ENCODE results near the gene PLXDC2. TPM values are rescaled to one million over a fixed set of nuclear protein-coding genes. Genes with fewer than 3 reads are reported as not detected.

The PLXDC2 gene
- total RNA-seq, 1 donor from 2014 or later: 73.1 TPM

DNA sequence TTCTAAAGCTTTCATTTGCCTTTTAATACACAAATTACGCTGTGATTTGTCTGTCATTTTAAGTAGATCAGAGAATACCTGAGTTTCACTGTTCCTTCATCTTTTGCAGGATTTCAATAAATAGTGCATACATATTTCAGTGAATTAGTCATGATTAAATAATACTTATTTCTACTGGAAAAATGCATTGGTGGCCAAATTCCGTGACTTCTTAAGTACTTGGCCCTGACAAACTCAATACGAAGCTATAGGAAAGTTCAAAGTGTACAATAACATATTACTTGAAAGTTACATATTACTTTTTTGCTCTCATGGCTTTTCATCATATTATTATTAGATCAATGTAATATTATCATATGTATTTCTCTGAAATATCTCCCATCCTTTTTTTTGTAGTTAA is 16.1 kb upstream of the PLXDC2 start:
- TF ChIP-seq, protein P1, sequence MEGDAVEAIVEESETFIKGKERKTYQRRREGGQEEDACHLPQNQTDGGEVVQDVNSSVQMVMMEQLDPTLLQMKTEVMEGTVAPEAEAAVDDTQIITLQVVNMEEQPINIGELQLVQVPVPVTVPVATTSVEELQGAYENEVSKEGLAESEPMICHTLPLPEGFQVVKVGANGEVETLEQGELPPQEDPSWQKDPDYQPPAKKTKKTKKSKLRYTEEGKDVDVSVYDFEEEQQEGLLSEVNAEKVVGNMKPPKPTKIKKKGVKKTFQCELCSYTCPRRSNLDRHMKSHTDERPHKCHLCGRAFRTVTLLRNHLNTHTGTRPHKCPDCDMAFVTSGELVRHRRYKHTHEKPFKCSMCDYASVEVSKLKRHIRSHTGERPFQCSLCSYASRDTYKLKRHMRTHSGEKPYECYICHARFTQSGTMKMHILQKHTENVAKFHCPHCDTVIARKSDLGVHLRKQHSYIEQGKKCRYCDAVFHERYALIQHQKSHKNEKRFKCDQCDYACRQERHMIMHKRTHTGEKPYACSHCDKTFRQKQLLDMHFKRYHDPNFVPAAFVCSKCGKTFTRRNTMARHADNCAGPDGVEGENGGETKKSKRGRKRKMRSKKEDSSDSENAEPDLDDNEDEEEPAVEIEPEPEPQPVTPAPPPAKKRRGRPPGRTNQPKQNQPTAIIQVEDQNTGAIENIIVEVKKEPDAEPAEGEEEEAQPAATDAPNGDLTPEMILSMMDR (IDR thresholded peaks at IDR 0.05; ENCODE audit: unreplicated experiment): no peak
- no peak overlapping the region for H3K27ac Mint-ChIP-seq (ENCODE audit: unreplicated experiment)
- peaks cover 2% of the 10 kb centered on the region for H3K27me3 Mint-ChIP-seq (ENCODE audit: unreplicated experiment)
- H3K4me3 Mint-ChIP-seq (ENCODE audit: unreplicated experiment): no peak overlapping the region
- no peak for DNase-seq (ENCODE audit: low spot score)
- H3K36me3 Mint-ChIP-seq (ENCODE audit: low read depth, unreplicated experiment): no peaks in the 10 kb centered on the region
- no peaks in the 10 kb centered on the region for H3K9me3 Mint-ChIP-seq (ENCODE audit: unreplicated experiment)
- H3K4me1 Mint-ChIP-seq (ENCODE audit: unreplicated experiment): no peaks in the 10 kb centered on the region

- DNase-seq (ENCODE audit: low spot score): no peak
- peaks cover 2% of the 10 kb centered on the region for H3K27me3 Mint-ChIP-seq (ENCODE audit: unreplicated experiment)
- H3K4me1 Mint-ChIP-seq (ENCODE audit: unreplicated experiment): no peaks in the 10 kb centered on the region
- TF ChIP-seq, protein P1 (IDR thresholded peaks at IDR 0.05; ENCODE audit: unreplicated experiment): no peak
- H3K9me3 Mint-ChIP-seq (ENCODE audit: unreplicated experiment): no peaks in the 10 kb centered on the region
- H3K4me3 Mint-ChIP-seq (ENCODE audit: unreplicated experiment): no peak overlapping the region
- no peaks in the 10 kb centered on the region for H3K36me3 Mint-ChIP-seq (ENCODE audit: low read depth, unreplicated experiment)
- H3K27ac Mint-ChIP-seq (ENCODE audit: unreplicated experiment): no peak overlapping the region
Measured at GRCh38 chr10:19801369-19801768, 14.9 kb upstream of the PLXDC2 start.

DNA sequence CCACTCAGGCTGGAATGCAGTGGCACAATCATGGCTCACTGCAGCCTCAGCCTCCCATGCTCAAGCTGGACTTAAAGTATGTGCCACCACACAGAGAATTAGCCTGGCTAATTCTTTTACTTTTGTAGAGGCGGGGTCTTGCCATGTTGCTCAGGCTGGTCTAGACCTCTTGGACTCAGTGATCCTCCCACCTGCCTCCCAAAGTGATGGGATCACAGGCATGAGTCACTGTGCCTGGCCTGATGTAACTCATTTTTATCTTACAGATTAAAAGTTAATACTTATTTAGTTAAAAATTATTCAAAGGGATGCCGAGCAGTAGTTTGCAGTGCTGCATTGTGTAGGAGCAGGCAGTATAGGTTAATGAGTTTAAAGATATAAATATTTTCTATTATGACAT is 12.6 kb upstream of the PLXDC2 start:
- Mint-ChIP-seq H3K4me3 (ENCODE audit: unreplicated experiment) (no peak overlapping the region), H3K36me3 (ENCODE audit: low read depth, unreplicated experiment) (no peaks in the 10 kb centered on the region), H3K9me3 (ENCODE audit: unreplicated experiment) (no peaks in the 10 kb centered on the region), H3K27me3 (ENCODE audit: unreplicated experiment) (peaks cover 2% of the 10 kb centered on the region), H3K4me1 (ENCODE audit: unreplicated experiment) (no peaks in the 10 kb centered on the region), H3K27ac (ENCODE audit: unreplicated experiment) (no peak overlapping the region)
- DNase-seq (ENCODE audit: low spot score): no peak
- TF ChIP-seq, protein P1 (IDR thresholded peaks at IDR 0.05; ENCODE audit: unreplicated experiment): no peak

- no peaks in the 10 kb centered on the region for H3K27me3 Mint-ChIP-seq (ENCODE audit: unreplicated experiment)
- TF ChIP-seq, protein P1 (IDR thresholded peaks at IDR 0.05; ENCODE audit: unreplicated experiment): no peak
- DNase-seq (ENCODE audit: low spot score): no peak
- H3K4me1 Mint-ChIP-seq (ENCODE audit: unreplicated experiment): no peaks in the 10 kb centered on the region
- no peaks in the 10 kb centered on the region for H3K9me3 Mint-ChIP-seq (ENCODE audit: unreplicated experiment)
- no peak overlapping the region for H3K4me3 Mint-ChIP-seq (ENCODE audit: unreplicated experiment)
- H3K27ac Mint-ChIP-seq (ENCODE audit: unreplicated experiment): no peak overlapping the region
- no peaks in the 10 kb centered on the region for H3K36me3 Mint-ChIP-seq (ENCODE audit: low read depth, unreplicated experiment)
Measured at GRCh38 chr10:19809481-19809880, 6.8 kb upstream of the PLXDC2 start.

DNA sequence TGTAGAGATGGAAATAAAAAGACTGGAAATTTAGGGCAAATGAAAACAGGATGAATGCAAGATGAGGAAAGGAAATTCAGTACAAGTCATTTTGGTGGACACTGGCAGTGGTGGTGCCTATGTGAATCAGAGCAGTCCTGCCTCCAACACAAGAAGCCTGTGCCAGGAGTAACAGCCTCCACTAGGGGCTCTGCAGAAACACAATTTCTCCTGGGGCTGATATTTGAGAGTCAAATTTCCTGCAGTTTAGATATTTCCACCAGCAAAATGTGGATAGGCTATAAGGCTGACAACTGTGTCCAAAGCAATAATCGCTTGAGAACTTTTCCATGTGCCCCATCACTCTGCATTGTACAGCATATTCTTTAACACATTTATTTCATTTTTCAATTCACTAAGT is 4.7 kb upstream of the PLXDC2 start:
- Mint-ChIP-seq H3K27ac (ENCODE audit: unreplicated experiment) (no peak overlapping the region), H3K4me3 (ENCODE audit: unreplicated experiment) (no peak overlapping the region), H3K27me3 (ENCODE audit: unreplicated experiment) (no peaks in the 10 kb centered on the region), H3K36me3 (ENCODE audit: low read depth, unreplicated experiment) (no peaks in the 10 kb centered on the region), H3K4me1 (ENCODE audit: unreplicated experiment) (peaks cover 2% of the 10 kb centered on the region), H3K9me3 (ENCODE audit: unreplicated experiment) (no peaks in the 10 kb centered on the region)
- TF ChIP-seq, protein P1 (IDR thresholded peaks at IDR 0.05; ENCODE audit: unreplicated experiment): no peak
- DNase-seq (ENCODE audit: low spot score): peak; percentile 22

All from endothelial cell (in vitro differentiated cells).